ENCODE data around the gene LYPLA2.

GRCh38 chr1:23784846-23785245, 6.1 kb upstream of the LYPLA2 start:
- TF ChIP-seq CTCF (IDR thresholded peaks at IDR 0.05) (no peak), POLR2A (IDR thresholded peaks at IDR 0.05) (no peak)

Data from tibial nerve (tissue), 3 donors.